Vagina (tissue), 2 donors: ENCODE measurements around the gene SMAP1.

Source experiments
- POLR2A ChIP-seq, 2 donors: fragments of 450-650 bp; IDR thresholded peaks; one replicate each; pipeline ENCODE4 v1.6.1; 2017; ENCODE audit warnings: antibody characterized with exemption in 2 of 2, mild to moderate bottlenecking in 2 of 2, moderate library complexity in 2 of 2
- POLR2AphosphoS5 ChIP-seq, 2 donors: sonication (generic); formaldehyde crosslinking; IDR thresholded peaks; one replicate each; pipeline ENCODE4 v1.9.0; 2017; ENCODE audit warnings: antibody characterized with exemption in 2 of 2, mild to moderate bottlenecking in 2 of 2, low read depth in 1 of 2; ENCODE audit not compliant: insufficient read depth in 1 of 2
- TF ChIP-seq, protein P1 (sequence below), 3 experiments: fragments of 450-650 bp in 2 of 3; fragments of 200-600 bp in 1 of 3; sonication (generic) in 1 of 3; IDR thresholded peaks; one replicate each; pipeline ENCODE4 v1.5.1; 2017 to 2019; ENCODE audit warnings: antibody characterized with exemption in 3 of 3, mild to moderate bottlenecking in 2 of 3, moderate library complexity in 2 of 3

DNA sequence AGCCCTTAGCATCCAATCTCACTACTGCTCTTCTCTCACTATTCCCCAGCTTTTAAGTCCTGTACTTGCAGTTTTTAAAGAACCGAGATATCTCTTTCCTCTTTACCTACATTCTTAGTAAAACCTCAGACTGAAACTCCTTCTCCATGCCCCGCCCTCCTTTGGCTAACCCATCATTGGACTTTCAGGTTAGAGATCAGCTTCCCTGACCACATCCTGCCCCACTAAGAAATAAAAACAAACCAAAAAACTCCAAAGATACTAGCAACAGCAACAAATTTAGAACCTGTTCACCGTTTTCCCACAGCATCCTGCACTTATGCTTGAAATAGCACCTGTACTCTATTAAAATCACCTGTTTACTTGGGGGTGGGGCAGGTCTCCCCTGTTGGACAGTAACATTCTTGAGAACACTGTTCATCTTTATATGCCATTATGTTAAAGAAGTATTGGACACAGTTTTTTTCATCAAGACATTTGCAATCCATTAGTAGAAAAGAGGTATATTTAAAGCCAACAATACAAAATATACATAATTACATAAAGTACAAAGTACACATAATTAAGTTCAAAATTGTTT lies 16.3 kb upstream of the SMAP1 start:
- TF ChIP-seq POLR2AphosphoS5 (IDR thresholded peaks at IDR 0.05; ENCODE audit: insufficient read depth in 1 of 2, low read depth in 1 of 2) (no peak), POLR2A (IDR thresholded peaks at IDR 0.05) (no peak)
- TF ChIP-seq, protein P1, sequence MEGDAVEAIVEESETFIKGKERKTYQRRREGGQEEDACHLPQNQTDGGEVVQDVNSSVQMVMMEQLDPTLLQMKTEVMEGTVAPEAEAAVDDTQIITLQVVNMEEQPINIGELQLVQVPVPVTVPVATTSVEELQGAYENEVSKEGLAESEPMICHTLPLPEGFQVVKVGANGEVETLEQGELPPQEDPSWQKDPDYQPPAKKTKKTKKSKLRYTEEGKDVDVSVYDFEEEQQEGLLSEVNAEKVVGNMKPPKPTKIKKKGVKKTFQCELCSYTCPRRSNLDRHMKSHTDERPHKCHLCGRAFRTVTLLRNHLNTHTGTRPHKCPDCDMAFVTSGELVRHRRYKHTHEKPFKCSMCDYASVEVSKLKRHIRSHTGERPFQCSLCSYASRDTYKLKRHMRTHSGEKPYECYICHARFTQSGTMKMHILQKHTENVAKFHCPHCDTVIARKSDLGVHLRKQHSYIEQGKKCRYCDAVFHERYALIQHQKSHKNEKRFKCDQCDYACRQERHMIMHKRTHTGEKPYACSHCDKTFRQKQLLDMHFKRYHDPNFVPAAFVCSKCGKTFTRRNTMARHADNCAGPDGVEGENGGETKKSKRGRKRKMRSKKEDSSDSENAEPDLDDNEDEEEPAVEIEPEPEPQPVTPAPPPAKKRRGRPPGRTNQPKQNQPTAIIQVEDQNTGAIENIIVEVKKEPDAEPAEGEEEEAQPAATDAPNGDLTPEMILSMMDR (IDR thresholded peaks at IDR 0.05): no peak
